Mucosa of descending colon (tissue), 3 donors: ENCODE results near the gene UBXN11. TPM values are rescaled to one million over a fixed set of nuclear protein-coding genes. Genes with fewer than 3 reads are reported as not detected.
A peak's percentile ranks its signal among the peaks of the same experiment; 100 is the strongest.

Source experiments
- ATAC-seq: fragments of 200-7000 bp; cut with Tn5 transposase; one replicate; pipeline ENCODE4 v1.9.1; 2020; ENCODE audit warnings: mild to moderate bottlenecking, moderate library complexity
- DNase-seq, 3 donors: peaks; one replicate each; pipeline ENCODE4 v3.0.0-alpha.2; 2020
- H3K36me3 ChIP-seq: fragments of 200-600 bp; one replicate; pipeline ENCODE4 v1.8.0; 2021; ENCODE audit warnings: low read depth, mild to moderate bottlenecking
- H3K4me1 ChIP-seq: fragments of 200-600 bp; one replicate; pipeline ENCODE4 v1.8.0; 2021; ENCODE audit warnings: low read depth, mild to moderate bottlenecking
- H3K4me3 ChIP-seq: fragments of 200-600 bp; one replicate; pipeline ENCODE4 v1.8.0; 2021; ENCODE audit warnings: mild to moderate bottlenecking
- H3K9me3 ChIP-seq: fragments of 200-600 bp; one replicate; pipeline ENCODE4 v1.8.0; 2021; ENCODE audit warnings: mild to moderate bottlenecking
- intact Hi-C, 2 donors: fragments of 100-400 bp; cut with DNase I in 1 of 2; cut with micrococcal nuclease in 1 of 2; formaldehyde crosslinking; loops; one replicate each; pipeline versions ENCODE4 v1.11.0 to v1.11.1; 2022; cut with DNase I, micrococcal nuclease
- total RNA-seq, 3 donors: library from RNA; stranded (reverse); fragmentation: NEBNext Ultra II Directional in 2 of 3; extraction: Animal tissue kit (Norgen Biotek cat#: 25700) in 2 of 3; gene quantifications; one replicate each; pipeline versions ENCODE4 v1.2.1 to v1.2.4, GENCODE V29; 2021 to 2023
- TF ChIP-seq, protein P1 (sequence below): fragments of 200-600 bp; IDR thresholded peaks from one replicate; pipeline ENCODE4 v1.8.0; 2022; ENCODE audit warnings: antibody characterized with exemption, mild to moderate bottlenecking
- donor health status: DM: no; HTN: no; CAD: no; lungs with moderate emphysema.
- donor health status: DM: no; HTN: no; CAD: no.
- donor health status: DM: no; HTN: yes; CAD: no.

The UBXN11 gene
- total RNA-seq, 3 donors from 2014 or later = 12.9 to 17.9 (median 16.4) TPM

DNA sequence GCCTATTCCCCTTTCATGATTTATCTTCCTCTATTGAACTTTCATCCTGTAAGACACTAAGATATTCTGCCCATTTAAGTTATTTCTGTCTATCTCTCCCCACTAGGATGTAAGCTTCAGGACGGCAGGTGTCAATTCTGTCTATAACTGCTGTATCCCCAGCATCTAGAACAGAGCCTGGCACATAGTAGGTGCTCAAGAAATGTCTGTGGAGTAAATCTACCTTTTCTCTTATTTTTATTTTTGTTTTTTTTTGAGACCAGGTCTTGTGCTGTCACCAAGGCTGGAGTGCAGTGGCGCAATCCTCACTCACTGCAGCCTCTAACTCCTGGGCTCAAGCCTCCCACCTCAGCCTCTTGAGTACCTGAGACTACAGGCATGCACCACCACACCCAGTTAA is 16.9 kb upstream of the UBXN11 start:
- H3K4me3 ChIP-seq = no peak overlapping the region
- DNase-seq = no peak
- peaks cover 5% of the 10 kb centered on the region for H3K4me1 ChIP-seq
- no peak for ATAC-seq
- no peaks in the 10 kb centered on the region for H3K36me3 ChIP-seq
- TF ChIP-seq, protein P1, sequence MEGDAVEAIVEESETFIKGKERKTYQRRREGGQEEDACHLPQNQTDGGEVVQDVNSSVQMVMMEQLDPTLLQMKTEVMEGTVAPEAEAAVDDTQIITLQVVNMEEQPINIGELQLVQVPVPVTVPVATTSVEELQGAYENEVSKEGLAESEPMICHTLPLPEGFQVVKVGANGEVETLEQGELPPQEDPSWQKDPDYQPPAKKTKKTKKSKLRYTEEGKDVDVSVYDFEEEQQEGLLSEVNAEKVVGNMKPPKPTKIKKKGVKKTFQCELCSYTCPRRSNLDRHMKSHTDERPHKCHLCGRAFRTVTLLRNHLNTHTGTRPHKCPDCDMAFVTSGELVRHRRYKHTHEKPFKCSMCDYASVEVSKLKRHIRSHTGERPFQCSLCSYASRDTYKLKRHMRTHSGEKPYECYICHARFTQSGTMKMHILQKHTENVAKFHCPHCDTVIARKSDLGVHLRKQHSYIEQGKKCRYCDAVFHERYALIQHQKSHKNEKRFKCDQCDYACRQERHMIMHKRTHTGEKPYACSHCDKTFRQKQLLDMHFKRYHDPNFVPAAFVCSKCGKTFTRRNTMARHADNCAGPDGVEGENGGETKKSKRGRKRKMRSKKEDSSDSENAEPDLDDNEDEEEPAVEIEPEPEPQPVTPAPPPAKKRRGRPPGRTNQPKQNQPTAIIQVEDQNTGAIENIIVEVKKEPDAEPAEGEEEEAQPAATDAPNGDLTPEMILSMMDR = no peak
- intact Hi-C loops = loop anchor here (5.0 kb wide), 1 partner anchor 46 kb away; no protein-coding TSS in a partner anchor
- H3K9me3 ChIP-seq = no peaks in the 10 kb centered on the region

DNA sequence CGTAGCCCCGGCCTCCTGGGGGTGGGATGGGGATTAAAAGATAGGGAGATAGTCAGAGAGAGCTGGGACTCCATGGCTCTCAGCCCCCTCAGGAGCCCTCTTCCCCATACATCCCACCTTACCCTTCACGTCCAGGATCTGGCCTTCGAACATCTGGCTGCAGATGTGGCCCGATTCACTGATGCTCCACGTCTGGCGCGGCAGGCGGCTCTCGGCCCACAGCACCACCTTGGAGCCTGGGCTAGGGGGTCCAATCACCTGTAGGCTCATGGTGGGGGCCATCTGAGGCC is 15.6 kb upstream of the UBXN11 start:
- no peak overlapping the region for H3K4me3 ChIP-seq
- TF ChIP-seq, protein P1 = no peak
- DNase-seq = no peak
- intact Hi-C loops = loop anchor here (5.0 kb wide), 1 partner anchor 45 kb away; no protein-coding TSS in a partner anchor
- no peaks in the 10 kb centered on the region for H3K36me3 ChIP-seq
- H3K4me1 ChIP-seq = peaks cover 5% of the 10 kb centered on the region
- H3K9me3 ChIP-seq = no peaks in the 10 kb centered on the region
- ATAC-seq = no peak

DNA sequence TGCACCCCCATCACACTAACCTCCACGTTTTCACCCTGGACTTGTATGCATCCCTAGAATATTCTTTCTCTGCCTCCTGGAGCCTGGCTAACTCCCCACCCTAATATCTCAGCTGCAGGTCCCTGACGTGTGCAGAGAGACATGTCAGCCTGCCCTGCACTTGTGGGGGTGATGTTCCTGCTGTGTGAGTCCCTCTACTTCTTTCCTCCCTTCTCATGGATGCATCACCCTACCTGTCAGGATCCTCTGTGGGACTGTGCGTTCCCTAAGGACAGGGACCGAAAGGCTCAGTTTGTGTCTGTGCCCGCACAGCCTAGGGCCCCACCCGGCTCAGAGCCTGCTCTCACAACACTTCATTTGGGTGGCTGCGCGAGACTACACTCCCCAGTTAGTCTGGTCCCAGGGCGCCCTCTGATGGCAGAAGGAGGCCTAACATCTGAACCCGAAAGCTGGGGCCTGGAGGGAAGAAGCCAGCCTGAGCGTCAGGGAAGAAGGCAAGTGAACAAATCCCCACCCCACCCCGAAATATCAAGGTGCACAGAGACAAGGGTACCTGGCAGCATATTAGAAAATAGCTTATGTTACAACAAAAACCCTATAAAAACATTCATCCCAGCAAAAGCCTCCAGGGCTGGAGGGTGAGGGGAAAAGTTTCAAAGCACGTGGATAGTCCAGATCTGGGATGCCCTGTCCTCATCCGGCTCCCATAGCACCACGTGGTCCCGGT is 15.0 kb upstream of the UBXN11 start:
- DNase-seq (peak; percentile 93 to 97 (median 96)), ATAC-seq (peak; percentile 93)
- H3K36me3 ChIP-seq = no peaks in the 10 kb centered on the region
- no peaks in the 10 kb centered on the region for H3K9me3 ChIP-seq
- intact Hi-C loops = loop anchor here (5.0 kb wide), 1 partner anchor 44 kb away; no protein-coding TSS in a partner anchor
- H3K4me3 ChIP-seq = no peak overlapping the region
- TF ChIP-seq, protein P1 = peak; percentile 72
- peaks cover 5% of the 10 kb centered on the region for H3K4me1 ChIP-seq

DNA sequence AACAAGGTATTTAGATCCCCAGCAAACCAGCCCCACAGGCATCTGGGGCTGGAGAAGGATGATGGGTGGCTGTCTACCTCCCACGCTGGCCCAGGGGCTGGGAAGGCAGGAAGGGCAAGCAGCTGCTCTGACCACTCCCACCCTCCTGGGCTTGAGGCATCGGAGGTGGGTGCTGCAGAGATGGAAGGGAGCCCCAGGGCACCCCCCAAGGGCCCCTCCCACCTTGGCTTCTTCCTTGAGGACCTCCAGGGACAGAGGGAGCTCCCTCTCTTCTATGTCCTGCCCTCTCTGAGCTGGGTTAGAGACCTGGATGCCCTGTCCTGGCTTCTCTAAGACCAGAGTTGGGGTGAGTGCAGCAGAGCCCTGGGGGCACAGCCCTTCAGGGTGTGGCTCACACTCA is 14.5 kb upstream of the UBXN11 start:
- Histone ChIP-seq H3K36me3 (no peaks in the 10 kb centered on the region), H3K4me3 (no peak overlapping the region), H3K4me1 (peaks cover 5% of the 10 kb centered on the region), H3K9me3 (no peaks in the 10 kb centered on the region)
- no peak for DNase-seq
- intact Hi-C loops = loop anchor here (5.0 kb wide), 1 partner anchor 44 kb away; no protein-coding TSS in a partner anchor
- TF ChIP-seq, protein P1 = no peak
- ATAC-seq = peak; percentile 6

DNA sequence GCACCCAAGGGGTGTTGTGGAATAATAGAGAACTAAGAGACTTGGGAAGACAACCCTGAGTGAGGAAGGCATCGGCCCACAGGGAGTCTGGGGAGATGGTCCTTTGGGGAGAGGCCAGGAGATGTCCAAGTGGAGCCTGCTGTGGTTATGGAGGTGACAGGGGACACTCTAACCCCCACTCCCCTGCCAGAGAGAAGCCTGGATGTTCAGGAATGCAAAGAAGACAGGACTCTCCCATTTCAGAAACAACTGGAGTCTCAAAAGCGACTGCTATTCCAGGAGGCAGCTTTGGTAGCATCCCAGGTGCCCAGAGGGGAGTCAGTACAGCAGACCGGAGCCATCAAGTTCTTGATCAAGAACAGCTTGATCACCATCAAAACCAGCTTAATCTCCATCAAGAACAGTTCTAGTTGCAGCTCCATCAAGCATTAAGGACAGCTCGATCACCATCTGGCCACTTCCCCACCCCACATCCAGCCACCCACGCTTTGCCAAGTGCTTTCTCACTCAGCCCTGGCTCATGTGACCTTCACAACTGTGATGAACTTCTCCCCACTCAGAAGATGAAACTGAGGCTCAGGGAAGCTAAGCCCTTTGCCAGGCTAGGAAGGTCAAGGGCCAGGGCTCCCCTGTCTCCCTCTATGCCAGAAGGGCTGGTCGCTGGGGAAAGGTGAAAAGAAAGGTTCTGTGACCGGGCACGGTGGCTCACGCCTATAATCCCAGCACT is 12.1 kb upstream of the UBXN11 start:
- TF ChIP-seq, protein P1 = no peak
- intact Hi-C loops = no loop called here
- peak in 1 of 3 donors; percentile 28 for DNase-seq
- no peak overlapping the region for H3K4me3 ChIP-seq
- peaks cover 7% of the 10 kb centered on the region for H3K4me1 ChIP-seq
- peak; percentile 21 for ATAC-seq
- no peaks in the 10 kb centered on the region for H3K9me3 ChIP-seq
- no peaks in the 10 kb centered on the region for H3K36me3 ChIP-seq
